Cardiac septum (tissue), 1 donor: ENCODE results near the gene HAUS8. TPM values are rescaled to one million over a fixed set of nuclear protein-coding genes. Genes with fewer than 3 reads are reported as not detected.
"Not testable (repeated sequence)": the region's sequence is repeated elsewhere in the genome, so short reads cannot be mapped to it uniquely, and the experiment has no call there.

Source experiments
- DNase-seq: peaks from one replicate; pipeline ENCODE4 v3.0.0-alpha.2; 2020; ENCODE audit warnings: low spot score
- intact Hi-C: fragments of 100-400 bp; cut with DNase I; formaldehyde crosslinking; loops from one replicate; pipeline ENCODE4 v1.14.0; 2022
- total RNA-seq: library from RNA; stranded (reverse); fragmentation: NEBNext Ultra II Directional; extraction: Animal tissue kit (Norgen Biotek cat#: 25700); gene quantifications from one replicate; pipeline ENCODE4 v1.2.1, GENCODE V29; 2021
- donor health status: DM: no; HTN: no; CAD: no.

The HAUS8 gene
- total RNA-seq, 1 donor from 2014 or later = 2.6 TPM

DNA sequence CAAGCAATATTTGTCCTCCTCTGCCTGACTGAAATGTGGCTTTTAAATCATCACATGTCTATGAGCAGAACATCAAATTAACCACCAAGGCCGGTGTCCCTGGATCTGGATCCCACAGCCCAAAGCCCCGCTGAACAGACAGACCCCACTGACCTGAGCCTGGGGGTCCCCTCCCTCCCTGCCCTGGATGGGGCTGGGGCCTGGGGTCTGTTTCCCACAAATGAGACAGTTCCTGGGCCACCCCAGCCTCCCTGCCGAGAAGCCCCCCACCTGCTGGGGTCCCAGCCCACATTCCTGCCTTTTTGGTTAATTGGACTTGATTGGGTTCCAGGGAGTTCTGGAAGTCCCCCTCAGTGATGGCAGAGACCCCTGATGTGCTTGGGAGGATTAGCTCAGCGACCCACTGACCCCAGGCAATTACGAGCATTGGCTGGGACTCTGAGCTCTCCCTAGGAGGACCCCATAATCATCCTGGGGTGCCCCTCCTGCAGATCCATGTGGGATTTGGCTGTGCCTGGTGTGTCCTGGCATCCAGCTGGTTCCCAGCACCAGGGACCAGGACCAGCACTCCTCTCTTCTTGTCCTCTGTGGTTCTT is 29.2 kb downstream of the HAUS8 start:
- intact Hi-C loops = no loop called here
- no peak for DNase-seq

DNA sequence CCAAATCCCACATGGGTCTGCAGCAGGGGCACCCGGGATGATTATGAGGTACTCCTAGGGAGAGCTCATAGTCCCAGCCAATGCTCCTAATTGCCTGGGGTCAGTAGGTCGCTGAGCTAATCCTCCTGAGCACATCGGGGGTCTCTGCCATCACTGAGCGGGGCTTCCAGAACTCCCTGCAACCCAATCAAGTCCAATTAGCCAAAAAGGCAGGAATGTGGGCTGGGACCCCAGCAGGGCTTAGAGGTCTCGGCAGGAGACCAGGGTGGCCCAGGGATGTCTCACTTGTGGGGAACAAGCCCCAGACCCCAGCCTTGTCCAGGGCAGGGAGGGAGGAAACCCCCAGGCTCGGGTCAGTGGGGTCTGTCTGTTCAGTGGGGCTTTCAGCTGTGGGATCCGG is 31.5 kb downstream of the HAUS8 start:
- intact Hi-C loops = no loop called here

GRCh38 chr19:17041976-17042375 is 33.3 kb downstream of the HAUS8 start:
- intact Hi-C loops = no loop called here
- DNase-seq = no peak

More for the DNA sequence above, 31.5 kb downstream of the HAUS8 start:
- no peak for DNase-seq

DNA sequence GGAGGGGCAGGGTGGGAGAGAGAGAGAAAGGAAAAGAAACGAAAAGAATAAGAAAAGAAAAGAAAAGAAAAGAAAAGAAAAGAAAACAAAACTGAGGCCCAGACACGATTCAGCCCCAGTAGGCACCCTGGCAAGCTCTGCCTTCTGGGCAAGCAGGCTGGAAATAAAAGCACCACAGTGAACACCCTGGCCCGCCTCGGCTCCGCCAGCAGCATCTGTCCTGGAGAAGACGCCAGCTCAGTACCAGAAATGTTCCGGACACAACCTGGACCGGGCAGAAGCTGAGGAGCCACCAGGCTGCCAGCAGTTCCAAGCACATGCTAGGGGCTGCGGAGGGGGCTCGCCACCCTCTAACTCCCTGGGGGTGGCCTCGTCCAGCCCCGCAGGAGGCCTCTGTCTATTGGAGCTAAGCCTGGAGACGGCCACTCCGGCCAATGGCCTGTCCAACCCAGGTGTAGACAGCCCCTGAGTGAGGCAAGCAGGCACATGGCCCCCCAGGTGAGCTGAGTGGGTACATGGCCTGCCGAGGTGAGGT is 37.2 kb downstream of the HAUS8 start:
- DNase-seq = no peak
- intact Hi-C loops = no loop called here

- intact Hi-C loops = no loop called here
These were observed 38.1 kb downstream of the HAUS8 start for GRCh38 chr19:17037184-17037583.

GRCh38 chr19:17036640-17037039 is 38.6 kb downstream of the HAUS8 start:
- DNase-seq = no peak
- intact Hi-C loops = no loop called here

More at GRCh38 chr19:17037184-17037583, 38.1 kb downstream of the HAUS8 start:
- DNase-seq = no peak

GRCh38 chr19:17035842-17036424 is 39.3 kb downstream of the HAUS8 start:
- DNase-seq = no peak
- intact Hi-C loops = no loop called here

GRCh38 chr19:17031741-17032140 is 43.5 kb downstream of the HAUS8 start:
- intact Hi-C loops = no loop called here
- no peak for DNase-seq

DNA sequence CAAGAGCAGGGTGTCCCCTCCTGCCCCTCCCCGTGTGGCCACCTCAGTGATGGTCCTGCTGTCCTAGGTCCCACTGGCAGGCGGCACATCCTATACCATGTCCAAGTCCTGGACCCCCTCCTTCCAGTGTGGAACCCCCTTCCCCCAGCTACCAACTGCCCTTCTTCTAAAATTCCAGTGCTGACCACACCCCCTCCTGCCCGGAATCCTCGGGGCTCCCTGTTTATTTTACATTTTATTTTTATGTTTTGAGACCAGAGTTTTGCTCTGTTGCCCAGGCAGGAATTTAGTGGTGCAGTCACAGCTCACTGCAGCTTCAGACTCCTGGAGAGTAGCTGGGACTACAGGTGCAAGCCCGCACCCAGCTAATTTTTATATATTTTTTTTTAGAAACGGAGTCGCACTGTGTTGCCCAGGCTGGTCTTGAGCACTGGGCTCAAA is 47.7 kb downstream of the HAUS8 start:
- intact Hi-C loops = no loop called here
- no peak for DNase-seq

GRCh38 chr19:17026706-17027534 is 48.3 kb downstream of the HAUS8 start, which contains the start of gene CPAMD8:
Gene CPAMD8 (minus strand): TSS chr19:17026810. CDS start chr19:17026642, 168 bp downstream.
- intact Hi-C loops = no loop called here
- no peak for DNase-seq

- intact Hi-C loops = no loop called here
- DNase-seq = no peak
These were observed 49.1 kb downstream of the HAUS8 start for GRCh38 chr19:17025991-17026658.

GRCh38 chr19:17025361-17025760 is 49.9 kb downstream of the HAUS8 start:
- intact Hi-C loops = no loop called here
- DNase-seq = no peak

DNA sequence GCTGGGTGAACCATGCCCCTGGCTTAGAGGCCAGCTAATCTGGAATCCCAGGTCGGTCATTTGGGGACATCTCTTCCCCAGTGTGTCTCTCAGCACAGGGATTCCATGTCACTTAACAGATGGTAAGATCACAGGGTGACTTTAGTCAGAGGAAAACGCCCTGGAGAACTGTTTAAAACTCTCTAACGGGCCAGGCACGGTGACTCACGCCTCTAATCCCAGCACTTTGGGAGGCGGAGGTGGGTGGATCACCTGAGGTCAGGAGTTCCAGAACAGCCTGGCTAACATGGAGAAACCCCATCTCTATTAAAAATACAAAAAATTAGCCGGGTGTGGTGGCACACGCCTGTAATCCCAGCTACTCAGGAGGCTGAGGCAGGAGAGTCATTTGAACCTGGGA is 50.3 kb downstream of the HAUS8 start:
- intact Hi-C loops, DNase-seq: not testable (repeated sequence)

GRCh38 chr19:17023805-17024204 is 51.4 kb downstream of the HAUS8 start:
- DNase-seq = no peak
- intact Hi-C loops = no loop called here

- no peak for DNase-seq
- intact Hi-C loops = no loop called here
These were observed 52.5 kb downstream of the HAUS8 start for GRCh38 chr19:17022738-17023137.

- intact Hi-C loops = no loop called here
- DNase-seq = no peak
These were observed 53.3 kb downstream of the HAUS8 start for GRCh38 chr19:17021793-17022590.

DNA sequence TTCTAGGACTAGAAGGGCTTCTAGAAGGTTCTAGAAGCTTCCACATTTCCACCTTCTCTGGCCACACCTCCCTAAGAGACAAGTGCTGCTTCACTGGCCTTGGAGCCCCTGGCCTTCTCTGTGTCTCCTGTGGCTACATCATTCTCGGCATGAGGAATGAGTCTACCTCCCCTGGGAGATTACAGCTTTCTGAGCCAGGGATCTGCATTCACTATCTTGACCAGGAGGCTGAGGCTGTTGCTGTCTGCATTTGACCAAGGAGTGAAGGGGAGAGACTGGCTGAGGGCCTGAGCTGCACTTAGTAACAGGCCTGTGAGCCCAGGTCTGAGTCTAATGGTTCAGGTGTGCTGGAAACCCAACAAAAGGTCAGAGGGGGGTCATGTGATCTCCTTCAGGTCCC is 53.9 kb downstream of the HAUS8 start:
- no peak for DNase-seq
- intact Hi-C loops = no loop called here

- DNase-seq = no peak
- intact Hi-C loops = no loop called here
These were observed 54.4 kb downstream of the HAUS8 start for GRCh38 chr19:17020823-17021222.

DNA sequence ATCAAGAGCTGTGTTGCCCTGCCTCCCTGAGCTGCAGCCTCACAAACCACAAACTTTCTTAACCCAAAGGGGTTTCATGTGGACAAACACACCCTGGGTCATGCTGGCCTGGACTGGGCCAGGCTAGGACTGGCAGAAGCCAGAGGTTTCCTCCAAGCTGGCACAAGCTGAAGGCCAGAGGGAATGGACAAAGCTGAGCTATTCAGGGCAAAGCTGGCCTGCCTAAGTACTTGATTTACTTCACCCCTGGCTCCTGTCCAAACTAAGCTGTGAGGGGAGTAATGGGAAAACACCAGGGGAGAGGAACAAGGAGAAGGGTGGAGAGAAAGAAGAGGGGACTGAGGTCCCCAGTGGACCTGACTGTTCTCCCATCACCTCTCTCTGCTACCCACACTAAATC is 54.9 kb downstream of the HAUS8 start:
- DNase-seq = no peak
- intact Hi-C loops = no loop called here
